Tibial nerve (tissue), 4 donors: Measurements from ENCODE around the gene SMIM8.

Source experiments
- EP300 ChIP-seq, 2 donors: sonication (generic); formaldehyde crosslinking; IDR thresholded peaks; one replicate each; pipeline ENCODE4 v1.6.1; 2017; ENCODE audit warnings: antibody characterized with exemption in 2 of 2, mild to moderate bottlenecking in 1 of 2
- POLR2A ChIP-seq, 2 donors: fragments of 450-650 bp; IDR thresholded peaks; one replicate each; pipeline ENCODE4 v1.6.1; 2017; ENCODE audit warnings: antibody characterized with exemption in 2 of 2, mild to moderate bottlenecking in 2 of 2, moderate library complexity in 2 of 2
- TF ChIP-seq, protein P1 (sequence below), 5 experiments: fragments of 200-600 bp in 3 of 5; fragments of 450-650 bp in 2 of 5; sonication (generic) in 3 of 5; IDR thresholded peaks; one replicate each; pipeline ENCODE4 v1.5.1; 2016 to 2019; ENCODE audit warnings: antibody characterized with exemption in 5 of 5, mild to moderate bottlenecking in 3 of 5, moderate library complexity in 2 of 5

DNA sequence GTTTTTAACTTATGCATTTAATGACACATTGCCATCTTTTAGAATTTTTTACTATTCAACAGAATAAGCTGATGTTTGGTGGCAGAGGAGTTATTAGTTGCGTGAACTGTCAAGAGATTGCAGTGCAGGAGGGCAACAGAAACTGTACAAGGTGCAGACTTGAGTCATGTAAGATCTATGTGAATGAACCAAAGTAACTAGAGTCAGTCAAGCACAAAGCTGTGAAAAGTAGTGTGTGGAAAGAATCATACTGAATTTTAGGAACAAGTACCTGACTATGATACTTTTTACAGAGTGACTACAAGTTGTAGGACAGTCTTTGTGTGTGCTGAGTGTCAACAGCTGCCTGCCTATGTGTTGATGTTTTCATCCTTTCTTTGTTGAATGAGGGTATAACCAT lies 19.5 kb downstream of the SMIM8 start:
- TF ChIP-seq, protein P1, sequence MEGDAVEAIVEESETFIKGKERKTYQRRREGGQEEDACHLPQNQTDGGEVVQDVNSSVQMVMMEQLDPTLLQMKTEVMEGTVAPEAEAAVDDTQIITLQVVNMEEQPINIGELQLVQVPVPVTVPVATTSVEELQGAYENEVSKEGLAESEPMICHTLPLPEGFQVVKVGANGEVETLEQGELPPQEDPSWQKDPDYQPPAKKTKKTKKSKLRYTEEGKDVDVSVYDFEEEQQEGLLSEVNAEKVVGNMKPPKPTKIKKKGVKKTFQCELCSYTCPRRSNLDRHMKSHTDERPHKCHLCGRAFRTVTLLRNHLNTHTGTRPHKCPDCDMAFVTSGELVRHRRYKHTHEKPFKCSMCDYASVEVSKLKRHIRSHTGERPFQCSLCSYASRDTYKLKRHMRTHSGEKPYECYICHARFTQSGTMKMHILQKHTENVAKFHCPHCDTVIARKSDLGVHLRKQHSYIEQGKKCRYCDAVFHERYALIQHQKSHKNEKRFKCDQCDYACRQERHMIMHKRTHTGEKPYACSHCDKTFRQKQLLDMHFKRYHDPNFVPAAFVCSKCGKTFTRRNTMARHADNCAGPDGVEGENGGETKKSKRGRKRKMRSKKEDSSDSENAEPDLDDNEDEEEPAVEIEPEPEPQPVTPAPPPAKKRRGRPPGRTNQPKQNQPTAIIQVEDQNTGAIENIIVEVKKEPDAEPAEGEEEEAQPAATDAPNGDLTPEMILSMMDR (IDR thresholded peaks at IDR 0.05): no peak
- no peak for TF ChIP-seq POLR2A (IDR thresholded peaks at IDR 0.05)
- no peak for TF ChIP-seq EP300 (IDR thresholded peaks at IDR 0.05)
